A549 (cell line): Measurements from ENCODE around the gene YKT6.

Source experiments
- CTCF ChIP-seq: fragments of >200 bp; sonication (Bioruptor Twin); formaldehyde crosslinking; IDR thresholded peaks from 3 replicates; pipeline ENCODE4 v1.5.1; 2016
- EP300 ChIP-seq, 2 experiments: fragments of >200 bp; sonication (Bioruptor Twin); formaldehyde crosslinking; IDR thresholded peaks; 2 replicates in 1 of 2; 3 replicates in 1 of 2; pipeline ENCODE4 v1.6.1; 2016 to 2017
- ESRRA ChIP-seq: fragments of 150-350 bp; IDR thresholded peaks from 2 replicates; pipeline ENCODE4 v1.6.1; 2014; ENCODE audit warnings: mild to moderate bottlenecking, low read length, borderline replicate concordance
- MAZ ChIP-seq: fragments of 150-350 bp; IDR thresholded peaks from 2 replicates; pipeline ENCODE4 v1.6.1; 2014; ENCODE audit warnings: antibody characterized with exemption, low read depth, low read length, borderline replicate concordance
- TF ChIP-seq, protein P1 (sequence below): fragments of 200-600 bp; sonication (generic); IDR thresholded peaks from 2 replicates; pipeline ENCODE4 v1.6.1; 2016; ENCODE audit warnings: antibody characterized with exemption, mild to moderate bottlenecking, moderate library complexity

DNA sequence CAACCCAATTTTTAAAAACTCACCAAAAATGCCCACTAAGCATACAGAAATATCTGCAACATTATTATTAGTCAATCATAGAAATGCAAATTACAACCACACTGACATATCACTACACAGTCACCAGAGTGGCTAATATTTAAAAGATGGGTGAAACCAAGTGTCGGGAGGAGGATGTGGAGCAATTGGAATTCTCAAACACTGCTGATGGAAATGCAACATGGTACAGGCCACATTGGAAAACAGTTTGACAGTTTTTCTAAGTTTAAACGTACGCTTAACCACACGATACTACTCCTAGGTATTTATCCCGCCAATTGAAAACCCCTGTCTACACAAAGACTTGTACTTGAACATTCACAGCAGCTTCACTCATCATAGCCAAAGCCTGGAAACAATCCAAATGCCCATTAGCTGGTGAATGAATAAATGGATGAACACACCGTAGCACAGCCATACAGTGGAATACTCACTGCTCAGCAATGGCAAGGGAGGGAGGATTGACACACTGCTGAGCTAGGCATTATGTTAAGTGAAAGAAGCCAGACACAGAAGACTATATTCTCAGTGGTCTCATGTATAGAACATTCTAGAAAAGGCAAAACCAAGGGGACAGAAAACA is 27.9 kb upstream of the YKT6 start:
- TF ChIP-seq CTCF = no peak
- no peak for TF ChIP-seq MAZ
- no peak for TF ChIP-seq EP300 (IDR thresholded peaks at IDR 0.05)
- TF ChIP-seq, protein P1, sequence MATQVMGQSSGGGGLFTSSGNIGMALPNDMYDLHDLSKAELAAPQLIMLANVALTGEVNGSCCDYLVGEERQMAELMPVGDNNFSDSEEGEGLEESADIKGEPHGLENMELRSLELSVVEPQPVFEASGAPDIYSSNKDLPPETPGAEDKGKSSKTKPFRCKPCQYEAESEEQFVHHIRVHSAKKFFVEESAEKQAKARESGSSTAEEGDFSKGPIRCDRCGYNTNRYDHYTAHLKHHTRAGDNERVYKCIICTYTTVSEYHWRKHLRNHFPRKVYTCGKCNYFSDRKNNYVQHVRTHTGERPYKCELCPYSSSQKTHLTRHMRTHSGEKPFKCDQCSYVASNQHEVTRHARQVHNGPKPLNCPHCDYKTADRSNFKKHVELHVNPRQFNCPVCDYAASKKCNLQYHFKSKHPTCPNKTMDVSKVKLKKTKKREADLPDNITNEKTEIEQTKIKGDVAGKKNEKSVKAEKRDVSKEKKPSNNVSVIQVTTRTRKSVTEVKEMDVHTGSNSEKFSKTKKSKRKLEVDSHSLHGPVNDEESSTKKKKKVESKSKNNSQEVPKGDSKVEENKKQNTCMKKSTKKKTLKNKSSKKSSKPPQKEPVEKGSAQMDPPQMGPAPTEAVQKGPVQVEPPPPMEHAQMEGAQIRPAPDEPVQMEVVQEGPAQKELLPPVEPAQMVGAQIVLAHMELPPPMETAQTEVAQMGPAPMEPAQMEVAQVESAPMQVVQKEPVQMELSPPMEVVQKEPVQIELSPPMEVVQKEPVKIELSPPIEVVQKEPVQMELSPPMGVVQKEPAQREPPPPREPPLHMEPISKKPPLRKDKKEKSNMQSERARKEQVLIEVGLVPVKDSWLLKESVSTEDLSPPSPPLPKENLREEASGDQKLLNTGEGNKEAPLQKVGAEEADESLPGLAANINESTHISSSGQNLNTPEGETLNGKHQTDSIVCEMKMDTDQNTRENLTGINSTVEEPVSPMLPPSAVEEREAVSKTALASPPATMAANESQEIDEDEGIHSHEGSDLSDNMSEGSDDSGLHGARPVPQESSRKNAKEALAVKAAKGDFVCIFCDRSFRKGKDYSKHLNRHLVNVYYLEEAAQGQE = no peak
- no peak for TF ChIP-seq ESRRA
